K562 (cell line): ENCODE measurements around the gene DISC1. TPM values are rescaled to one million over a fixed set of nuclear protein-coding genes. Genes with fewer than 3 reads are reported as not detected.

Experiments
- ATAC-seq: fragments of 200-7000 bp; cut with Tn5 transposase; 3 replicates; pipeline ENCODE4 v1.9.1; 2020; ENCODE audit warnings: moderate library complexity
- BruUV-seq: library from RNA; stranded (reverse); fragments of 400-500 nt; replicated peaks from 2 replicates; lab custom pipeline; 2021; lab: Mats Ljungman, UMichigan
- CTCF ChIA-PET: fragments of 300-600 bp; formaldehyde crosslinking; extraction: SDS; loops from one replicate; lab custom pipeline; 2021; ENCODE audit warnings: low intra/inter-chr PET ratio; lab: Yijun Ruan, JAX
- POLR2A ChIA-PET: fragments of 300-600, 350-650 bp; sonication (Branson Sonifier 250); formaldehyde crosslinking; extraction: SDS; loops from one replicate; lab custom pipeline; 2021; ENCODE audit warnings: antibody characterized with exemption, inconsistent platforms; lab: Yijun Ruan, JAX
- DNase-seq, 4 experiments: peaks; one replicate each; pipeline versions ENCODE4 v3.0.0 to v3.0.0-alpha.2; 2011 to 2018; ENCODE audit warnings: low spot score in 3 of 4, mixed read lengths in 3 of 4; ENCODE audit errors: extremely low read depth in 1 of 4
- FAIRE-seq: peaks from 2 replicates; lab custom pipeline; 2011; peaks lifted over from hg19 to GRCh38; lab: Jason Lieb, UNC
- H2AFZ ChIP-seq: 2 replicates; pipeline ENCODE4 v1.6.0; 2011; ENCODE audit warnings: low read depth, low read length, control low read depth, inconsistent platforms
- H3K27ac ChIP-seq: fragments of 200-600 bp; 3 replicates; pipeline ENCODE4 v1.8.0; 2011; ENCODE audit warnings: low read depth, mild to moderate bottlenecking, control low read depth, inconsistent platforms, low read length, moderate library complexity, mixed read lengths; ENCODE audit errors: extremely low read depth
- H3K27me3 ChIP-seq, 2 experiments: fragments of 300-600 bp in 1 of 2; 2 replicates in 1 of 2; 3 replicates in 1 of 2; pipeline versions ENCODE4 v1.6.0 to v1.8.0; 2011; ENCODE audit warnings: inconsistent platforms in 2 of 2, low read length in 2 of 2, mild to moderate bottlenecking in 1 of 2, mixed read lengths in 1 of 2, moderate library complexity in 1 of 2; ENCODE audit not compliant: control insufficient read depth in 2 of 2, insufficient read depth in 2 of 2
- H3K36me3 ChIP-seq: fragments of 300-600 bp; 3 replicates; pipeline ENCODE4 v1.8.0; 2011; ENCODE audit warnings: mild to moderate bottlenecking, low read length, inconsistent platforms; ENCODE audit not compliant: control insufficient read depth, insufficient read depth
- H3K4me1 ChIP-seq, 2 experiments: fragments of 200-600 bp in 1 of 2; replicated peaks in 1 of 2; 2 replicates in 1 of 2; 3 replicates in 1 of 2; pipeline versions ENCODE4 v1.5.1 to v1.8.0; 2011; ENCODE audit warnings: inconsistent platforms in 2 of 2, low read length in 2 of 2, mild to moderate bottlenecking in 1 of 2, mixed read lengths in 1 of 2, moderate library complexity in 1 of 2; ENCODE audit not compliant: control insufficient read depth in 2 of 2, insufficient read depth in 2 of 2
- H3K4me2 ChIP-seq: 2 replicates; pipeline ENCODE4 v1.6.1; 2011; ENCODE audit warnings: low read length, control low read depth, inconsistent platforms, mixed read lengths; ENCODE audit not compliant: insufficient read depth
- H3K4me3 ChIP-seq: fragments of 200-600 bp; sonication (generic), shearing (Covaris generic); 2 replicates; pipeline ENCODE4 v1.5.1; 2016; ENCODE audit warnings: control low read depth, inconsistent platforms
- H3K79me2 ChIP-seq: fragments of 200-600 bp; 3 replicates; pipeline ENCODE4 v1.8.0; 2011; ENCODE audit warnings: low read length, inconsistent platforms; ENCODE audit not compliant: control insufficient read depth, insufficient read depth
- H3K9ac ChIP-seq, 2 experiments: 2 replicates each; pipeline versions ENCODE4 v1.6.0 to v1.6.1; 2011; ENCODE audit warnings: low read depth in 2 of 2, low read length in 2 of 2, control low read depth in 1 of 2, inconsistent platforms in 1 of 2, mild to moderate bottlenecking in 1 of 2, mixed read lengths in 1 of 2; ENCODE audit not compliant: insufficient read depth in 1 of 2
- H3K9me1 ChIP-seq: one replicate; pipeline ENCODE4 v1.6.0; 2011; ENCODE audit warnings: inconsistent platforms, mild to moderate bottlenecking, low read length, moderate library complexity; ENCODE audit not compliant: control insufficient read depth, insufficient read depth
- H3K9me3 ChIP-seq: replicated peaks from 2 replicates; pipeline ENCODE4 v1.5.1; 2011; ENCODE audit warnings: low read depth, low read length, inconsistent platforms; ENCODE audit not compliant: control insufficient read depth, insufficient read depth
- H4K20me1 ChIP-seq: replicated peaks from 2 replicates; pipeline ENCODE4 v1.6.1; 2011; ENCODE audit warnings: low read length, inconsistent platforms, mixed read lengths; ENCODE audit not compliant: control insufficient read depth, insufficient read depth
- CBFA2T2 ChIP-seq: fragments of 450-650 bp; conservative IDR thresholded peaks from 2 replicates; pipeline ENCODE4 v1.6.1; 2017; ENCODE audit warnings: mild to moderate bottlenecking
- CGGBP1 ChIP-seq: fragments of 250-450 bp; sonication (Bioruptor Pico); IDR thresholded peaks from 2 replicates; pipeline ENCODE4 v1.9.0; 2021; ENCODE audit warnings: mild to moderate bottlenecking
- CLOCK ChIP-seq: fragments of 250-450 bp; sonication (Bioruptor Pico); IDR thresholded peaks from 2 replicates; pipeline ENCODE4 v1.4.0; 2020; ENCODE audit warnings: mild to moderate bottlenecking, moderate library complexity, borderline replicate concordance
- DDX20 ChIP-seq: fragments of 450-650 bp; IDR thresholded peaks from 2 replicates; pipeline ENCODE4 v1.6.1; 2016; ENCODE audit warnings: missing genetic modification characterization, low read depth, mild to moderate bottlenecking, missing compliant biosample characterization, moderate library complexity
- ELF4 ChIP-seq: fragments of 450-650 bp; formaldehyde crosslinking; IDR thresholded peaks from 2 replicates; pipeline ENCODE4 v1.4.0; 2022; ENCODE audit warnings: missing genetic modification characterization
- EZH2 ChIP-seq: IDR thresholded peaks from 2 replicates; pipeline ENCODE4 v1.6.1; 2012; ENCODE audit warnings: low read depth, mild to moderate bottlenecking, inconsistent platforms, low read length, borderline replicate concordance
- MYNN ChIP-seq, 2 experiments: sonication (generic); formaldehyde crosslinking in 1 of 2; IDR thresholded peaks; 2 replicates each; pipeline versions ENCODE4 v1.5.0 to v1.6.1; 2016 to 2020; ENCODE audit warnings: antibody characterized with exemption in 1 of 2, missing genetic modification reagents in 1 of 2
- NFIX ChIP-seq: fragments of 250-450 bp; sonication (Bioruptor Pico); IDR thresholded peaks from 2 replicates; pipeline ENCODE4 v1.4.0; 2020; ENCODE audit warnings: low read depth, mild to moderate bottlenecking, moderate library complexity
- PBX2 ChIP-seq, 2 experiments: IDR thresholded peaks in 1 of 2; conservative IDR thresholded peaks in 1 of 2; 2 replicates each; pipeline ENCODE4 v1.6.1; 2016; ENCODE audit warnings: low read depth in 2 of 2, mild to moderate bottlenecking in 1 of 2, missing compliant biosample characterization in 1 of 2, missing genetic modification characterization in 1 of 2, moderate library complexity in 1 of 2
- RCOR1 ChIP-seq, 2 experiments: IDR thresholded peaks; 2 replicates each; pipeline ENCODE4 v1.6.1; 2012; ENCODE audit warnings: low read depth in 2 of 2, low read length in 2 of 2, borderline replicate concordance in 1 of 2, improper control_type of control experiment in 1 of 2
- TAF15 ChIP-seq: fragments of 200-400 bp; formaldehyde crosslinking; IDR thresholded peaks from 2 replicates; pipeline ENCODE4 v1.6.1; 2017; ENCODE audit warnings: mild to moderate bottlenecking, low read depth, low read length, moderate library complexity
- ZFP1 ChIP-seq: fragments of 450-650 bp; formaldehyde crosslinking; IDR thresholded peaks from 2 replicates; pipeline ENCODE4 v1.4.0; 2020; ENCODE audit warnings: mild to moderate bottlenecking, mixed read lengths
- ZFX ChIP-seq: sonication (generic); formaldehyde crosslinking; IDR thresholded peaks from 2 replicates; pipeline ENCODE4 v1.8.0; 2022; ENCODE audit warnings: mild to moderate bottlenecking, missing genetic modification reagents, moderate library complexity
- WGBS: fragments of 100-300 bp; shearing (Covaris generic); methylation state at CpG from one replicate; pipeline ENCODE4 v1.1.6; 2016; ENCODE audit warnings: low coverage, mixed read lengths; ENCODE audit not compliant: insufficient coverage; ENCODE audit errors: missing lambda C conversion rate; 5-methylcytosine and 5-hydroxymethylcytosine counted together
- in situ Hi-C: fragments of 300-500 bp; cut with MboI; formaldehyde crosslinking; loops from 4 replicates; pipeline ENCODE4 v1.15.0; 2018; ENCODE audit warnings: inconsistent platforms, mixed read lengths
- intact Hi-C: fragments of 100-400 bp; cut with micrococcal nuclease; formaldehyde crosslinking; loops from 2 replicates; pipeline ENCODE4 v1.14.2; 2022
- polyA plus RNA-seq, 8 experiments: library from polyadenylated mRNA; depleted of rRNA in 4 of 8; stranded (reverse) in 5 of 8; unstranded in 3 of 8; fragments of >200 nt; fragmentation: Nextera tagmentation in 2 of 8; fragmentation: Illumina TruSeq in 1 of 8; extraction: Ambion mirVana in 2 of 8; extraction: Trizol in 1 of 8; gene quantifications; 2 replicates each; pipeline versions ENCODE4 v1.2.1 to v1.2.3, GENCODE V29; 2011 to 2014; ENCODE audit warnings: inconsistent platforms in 1 of 8, missing spikeins in 1 of 8
- total RNA-seq, 7 experiments: library from RNA; depleted of rRNA in 6 of 7; stranded (reverse); fragments of >200 nt in 6 of 7; fragmentation: Illumina TruSeq in 2 of 7; extraction: Trizol in 2 of 7; gene quantifications; 2 replicates each; pipeline versions ENCODE4 v1.2.1 to v1.2.3, GENCODE V29; 2011 to 2021; ENCODE audit warnings: low replicate concordance in 1 of 7

DISC1 gene
- total and polyA plus RNA-seq, 9 of the 15 experiments (the other 6 are each of a cell fraction or from before 2014, with no cell fraction given): 0.01 to 0.11 (median 0.08) TPM; not detected in 1

- Histone ChIP-seq H3K27me3 (no peaks in the 10 kb centered on the region), H3K79me2 (no peaks in the 10 kb centered on the region), H3K4me1 (no peaks in the 10 kb centered on the region), H3K36me3 (no peaks in the 10 kb centered on the region), H2AFZ (no peak overlapping the region), H4K20me1 (no peaks in the 10 kb centered on the region), H3K4me3 (no peak overlapping the region), H3K9ac (no peak overlapping the region), H3K4me2 (no peak overlapping the region), H3K9me3 (no peaks in the 10 kb centered on the region), H3K9me1 (no peaks in the 10 kb centered on the region), H3K27ac (no peak overlapping the region)
- no peak for TF ChIP-seq EZH2
- no peak for TF ChIP-seq CBFA2T2
- no peak for TF ChIP-seq ZFX (CRISPR knock-in tag)
- TF ChIP-seq ELF4 (CRISPR knock-in tag): no peak
- TF ChIP-seq CGGBP1 (CRISPR knock-in tag): no peak
- no peak for TF ChIP-seq DDX20 (tag)
- TF ChIP-seq CLOCK (CRISPR knock-in tag): no peak
- no peak for TF ChIP-seq MYNN (IDR thresholded peaks at IDR 0.05)
- no peak for TF ChIP-seq MYNN (CRISPR knock-in tag; IDR thresholded peaks at IDR 0.05)
- TF ChIP-seq ZFP1 (CRISPR knock-in tag): no peak
- no peak for TF ChIP-seq RCOR1 (IDR thresholded peaks at IDR 0.05; ENCODE audit: borderline replicate concordance in 1 of 2, low read depth in 2 of 2, low read length in 2 of 2)
- TF ChIP-seq NFIX (CRISPR knock-in tag): no peak
- no peak for TF ChIP-seq TAF15
- TF ChIP-seq PBX2 (CRISPR knock-in tag; IDR thresholded peaks at IDR 0.05; ENCODE audit: low read depth): no peak
- TF ChIP-seq PBX2 (tag; conservative IDR thresholded peaks at IDR 0.05; ENCODE audit: low read depth): no peak
- in situ Hi-C loops: no loop called here
- ATAC-seq (no peak), DNase-seq (no peak), FAIRE-seq (no peak)
- POLR2A ChIA-PET: no interaction called here
- no TSS peak for BruUV-seq
- CTCF ChIA-PET: no interaction called here
- WGBS: 0% methylated on average over 4 of the region's 4 CpGs
- intact Hi-C loops: no loop called here
Observed at GRCh38 chr1:231890791-231891190, 264.2 kb downstream of the DISC1 start.
